GM18498 (cell line): Measurements from ENCODE around the gene CELSR3.

Experiments used
- ATAC-seq: cut with Tn5 transposase; IDR thresholded peaks from one replicate; pipeline ENCODE4 v1.9.1; 2021; ENCODE audit warnings: mild to moderate bottlenecking, moderate library complexity; ENCODE audit not compliant: unreplicated experiment

Gene CELSR3

GRCh38 chr3:48609088-48610005, 53.3 kb downstream of the CELSR3 start, which contains the start of gene UQCRC1:
TSS of gene UQCRC1 (minus strand) at chr3:48609646. CDS start at chr3:48609620, 26 bp downstream.
- ATAC-seq: peak; percentile 96

GRCh38 chr3:48607519-48607918, 55.2 kb downstream of the CELSR3 start:
- ATAC-seq: no peak

GRCh38 chr3:48601622-48601994, 61.1 kb downstream of the CELSR3 start:
- no peak for ATAC-seq

- no peak for ATAC-seq
These were observed 61.7 kb downstream of the CELSR3 start for GRCh38 chr3:48600711-48601621.

- ATAC-seq: no peak
These were observed 63.0 kb downstream of the CELSR3 start for GRCh38 chr3:48599509-48600285.

GRCh38 chr3:48599077-48599501, 63.6 kb downstream of the CELSR3 start:
- ATAC-seq: no peak

GRCh38 chr3:48598323-48599076, 64.2 kb downstream of the CELSR3 start:
- no peak for ATAC-seq

GRCh38 chr3:48597408-48597800, 65.3 kb downstream of the CELSR3 start:
- no peak for ATAC-seq

- ATAC-seq: no peak
These were observed 65.8 kb downstream of the CELSR3 start for GRCh38 chr3:48596676-48597407.

GRCh38 chr3:48596157-48596556, 66.5 kb downstream of the CELSR3 start:
- ATAC-seq: no peak

- no peak for ATAC-seq
These were observed 67.1 kb downstream of the CELSR3 start for GRCh38 chr3:48595526-48596121.

GRCh38 chr3:48595075-48595525, 67.6 kb downstream of the CELSR3 start, which contains the start of gene COL7A1:
TSS of gene COL7A1 (minus strand) at chr3:48595329. CDS start at chr3:48595159, 170 bp downstream.
- no peak for ATAC-seq

GRCh38 chr3:48594417-48595049, 68.2 kb downstream of the CELSR3 start:
- ATAC-seq: no peak

GRCh38 chr3:48593337-48593736, 69.3 kb downstream of the CELSR3 start:
- ATAC-seq: no peak

- ATAC-seq: no peak
These were observed 70.1 kb downstream of the CELSR3 start for GRCh38 chr3:48592519-48593087.

GRCh38 chr3:48591886-48592518, 70.7 kb downstream of the CELSR3 start:
- ATAC-seq: no peak

- ATAC-seq: no peak
These were observed 71.2 kb downstream of the CELSR3 start for GRCh38 chr3:48591436-48591835.
